Measurements from ENCODE around the gene SH2D6.

Gene SH2D6

GRCh38 chr2:85440729-85441128 lies 22.2 kb downstream of the SH2D6 start:
- DNase-seq = no peak

- DNase-seq = no peak
Measured at GRCh38 chr2:85441864-85442263, 23.4 kb downstream of the SH2D6 start.

GRCh38 chr2:85444629-85445172 lies 26.2 kb downstream of the SH2D6 start:
- DNase-seq = peak; percentile 61

- DNase-seq = peak; percentile 93
Measured at GRCh38 chr2:85445316-85446295, 27.1 kb downstream of the SH2D6 start.

GRCh38 chr2:85446296-85447221 lies 28.0 kb downstream of the SH2D6 start:
- no peak for DNase-seq

DNA sequence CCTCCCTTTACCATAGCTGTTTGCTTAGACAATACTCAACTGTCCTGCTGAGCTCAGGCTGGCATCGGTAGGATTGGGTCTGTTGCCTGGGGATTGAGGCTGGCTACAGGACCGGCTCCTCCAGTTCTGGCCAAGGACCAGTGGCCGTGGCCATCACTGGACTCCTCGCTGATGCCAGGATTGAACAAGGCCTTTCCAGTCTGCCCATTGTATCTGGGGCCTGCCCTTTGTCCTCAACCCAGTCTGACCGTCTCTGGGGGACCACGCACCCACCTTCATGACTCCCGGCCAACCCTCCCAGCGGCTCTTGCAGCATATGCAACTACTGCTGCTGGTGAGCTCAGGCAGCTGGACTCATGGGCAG lies 28.7 kb downstream of the SH2D6 start:
- DNase-seq = no peak

DNA sequence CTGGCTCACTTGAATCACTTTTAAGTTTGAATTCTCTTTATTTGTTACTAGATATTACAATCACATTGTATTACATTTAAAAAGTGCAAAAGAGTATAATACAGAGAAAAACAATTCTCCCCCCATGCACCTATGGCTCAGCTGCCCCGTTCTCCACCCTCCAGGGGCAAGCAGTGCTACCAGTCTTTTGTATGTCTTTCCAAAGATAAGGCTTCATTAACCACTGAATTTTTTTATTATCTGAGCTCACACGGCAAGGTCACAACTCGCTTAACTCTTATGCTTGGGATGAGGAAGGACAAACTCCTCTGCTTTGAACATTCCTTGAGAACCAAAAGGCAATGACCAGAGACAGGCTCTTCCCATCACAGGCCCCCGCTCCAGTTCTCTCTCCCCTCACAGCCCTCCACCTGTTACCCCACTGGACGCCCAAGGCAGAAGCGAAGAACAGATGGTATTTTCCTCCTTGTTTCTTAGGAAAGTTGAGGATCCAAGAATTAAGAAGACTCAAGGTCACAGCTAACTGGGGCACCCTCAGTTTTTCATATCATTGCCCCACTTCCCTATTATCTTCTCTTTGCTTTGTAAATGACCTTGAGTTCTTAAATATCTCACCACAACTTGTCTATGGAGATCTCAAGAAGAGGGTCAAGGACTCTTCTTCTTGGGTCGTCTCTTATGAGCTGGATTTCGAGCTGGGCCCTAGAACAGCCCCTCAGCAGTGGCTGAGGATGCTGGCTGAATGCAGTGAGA lies 30.1 kb downstream of the SH2D6 start:
- no peak for DNase-seq

DNA sequence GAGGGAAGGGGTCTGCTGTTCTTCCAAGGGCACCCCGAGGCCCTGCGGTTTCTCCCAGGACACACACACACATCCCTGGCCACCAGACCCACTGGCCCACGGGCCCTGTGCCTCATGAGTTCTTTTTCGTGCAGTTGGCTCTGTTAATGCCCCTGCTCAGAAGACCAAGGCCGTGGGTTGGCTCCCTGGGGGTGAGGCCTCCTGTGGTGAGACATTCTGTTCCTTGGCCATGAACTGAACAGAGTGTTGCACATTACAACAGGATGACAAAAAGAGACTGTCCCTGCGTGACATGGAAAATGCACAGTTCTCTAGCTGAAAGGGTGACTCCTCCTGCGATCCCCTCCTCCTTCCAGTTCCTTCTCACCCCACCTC lies 30.7 kb downstream of the SH2D6 start:
- DNase-seq = no peak

- no peak for DNase-seq
Measured at GRCh38 chr2:85452237-85452636, 33.7 kb downstream of the SH2D6 start.

- DNase-seq = no peak
Measured at GRCh38 chr2:85453571-85453970, 35.1 kb downstream of the SH2D6 start.

DNA sequence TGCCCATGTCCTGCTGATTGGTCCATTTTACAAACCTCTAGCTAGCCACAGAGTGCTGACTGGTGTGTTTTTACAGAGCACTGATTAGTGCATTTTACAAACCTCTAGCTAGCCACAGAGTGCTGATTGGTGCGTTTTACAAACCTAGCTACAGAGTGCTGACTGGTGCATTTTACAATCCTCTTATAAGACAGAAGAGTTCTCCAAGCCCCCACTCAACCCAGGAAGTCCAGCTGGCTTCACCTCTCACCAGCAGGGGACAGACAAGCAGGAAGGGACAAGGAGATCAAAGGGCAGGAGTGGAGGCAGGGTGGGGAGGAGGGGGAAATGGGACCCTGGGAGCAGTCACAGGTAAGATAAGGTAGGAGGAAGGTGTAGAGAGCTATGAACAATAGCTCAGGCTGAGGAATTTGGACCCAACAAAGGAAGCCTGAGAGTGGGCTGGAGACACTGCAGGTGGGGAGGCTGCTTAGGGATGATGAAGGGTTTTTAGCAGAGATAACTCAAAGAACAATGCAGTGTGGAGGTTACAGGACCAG lies 37.1 kb downstream of the SH2D6 start:
- DNase-seq = no peak

DNA sequence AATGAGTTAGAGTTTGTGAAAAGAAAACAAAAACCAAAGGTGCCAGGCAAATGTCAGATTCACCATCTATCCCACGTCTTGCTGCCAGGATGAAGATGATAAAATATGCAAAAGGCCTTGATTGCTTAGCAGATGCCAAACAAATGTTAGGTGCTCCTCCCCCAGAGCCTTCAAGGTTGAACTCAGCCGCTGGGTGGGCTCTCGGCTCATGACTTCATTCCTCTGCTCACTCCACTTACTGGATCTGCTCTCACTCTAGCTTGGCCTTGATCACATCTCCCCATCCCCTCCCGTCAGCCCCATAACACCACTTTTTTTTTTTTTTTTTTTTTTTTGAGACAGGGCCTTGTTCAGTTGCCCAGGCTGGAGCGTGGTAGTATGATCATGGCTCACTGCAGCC lies 38.5 kb downstream of the SH2D6 start:
- DNase-seq = no peak

DNA sequence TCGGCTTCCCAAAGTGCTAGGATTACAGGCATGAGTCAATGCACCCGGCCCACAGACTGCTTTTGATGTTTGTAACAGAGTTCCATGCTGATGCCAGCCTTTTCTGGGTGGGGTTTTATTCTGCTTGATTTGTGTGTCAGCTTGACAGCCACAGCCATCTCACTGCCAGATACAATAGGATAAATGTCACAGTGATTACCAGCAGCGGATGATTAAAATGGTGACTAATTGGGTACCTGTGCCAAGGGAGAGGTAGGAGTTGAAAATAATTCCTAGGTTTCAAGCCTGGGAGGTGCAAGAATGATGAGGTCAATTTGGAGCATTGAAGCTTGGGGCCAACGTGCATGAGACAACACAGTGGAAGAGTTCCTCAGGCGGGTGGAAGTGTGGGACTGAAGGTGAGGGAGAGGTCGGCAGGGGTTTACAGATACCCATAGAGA lies 39.4 kb downstream of the SH2D6 start:
- DNase-seq = no peak

- DNase-seq = no peak
Measured at GRCh38 chr2:85458601-85459563, 40.4 kb downstream of the SH2D6 start.

DNA sequence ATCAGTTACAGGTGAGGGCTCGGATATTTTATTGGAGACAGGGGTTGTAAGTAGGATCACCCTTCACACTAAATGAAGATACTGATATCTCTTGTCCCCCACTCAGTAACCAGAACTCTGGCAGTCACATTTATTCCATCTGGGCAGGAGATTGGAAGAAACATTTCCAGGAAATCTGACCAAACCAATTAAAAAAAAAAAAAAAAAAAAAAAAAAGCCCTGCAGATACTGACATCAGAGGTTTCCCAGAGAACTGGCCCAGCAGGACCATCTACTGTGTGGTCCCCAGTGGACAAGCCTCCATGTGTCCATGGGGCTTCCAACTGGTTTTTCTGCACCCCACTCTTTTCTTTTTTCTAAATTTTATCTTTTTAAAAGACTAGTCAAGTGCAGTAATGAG lies 41.3 kb downstream of the SH2D6 start:
- DNase-seq = no peak

DNA sequence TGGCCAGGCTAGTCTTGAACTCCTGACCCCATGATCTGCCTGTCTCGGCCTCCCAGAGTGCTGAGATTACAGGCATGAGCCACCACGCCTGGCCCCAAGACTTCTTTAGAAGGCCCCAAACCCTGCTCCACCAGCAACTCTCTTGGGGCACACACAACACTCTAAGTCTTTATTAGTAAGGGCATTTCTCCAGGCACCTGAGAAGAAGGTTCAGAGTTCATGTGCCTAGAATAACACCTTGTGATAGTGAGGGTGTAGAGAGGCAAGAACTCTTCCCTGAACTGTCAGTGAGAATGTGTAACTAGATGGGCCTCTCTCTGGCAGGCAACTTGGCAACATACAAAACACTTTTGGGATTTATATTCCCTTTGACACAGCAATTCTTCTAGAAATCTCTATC lies 43.8 kb downstream of the SH2D6 start:
- no peak for DNase-seq

DNA sequence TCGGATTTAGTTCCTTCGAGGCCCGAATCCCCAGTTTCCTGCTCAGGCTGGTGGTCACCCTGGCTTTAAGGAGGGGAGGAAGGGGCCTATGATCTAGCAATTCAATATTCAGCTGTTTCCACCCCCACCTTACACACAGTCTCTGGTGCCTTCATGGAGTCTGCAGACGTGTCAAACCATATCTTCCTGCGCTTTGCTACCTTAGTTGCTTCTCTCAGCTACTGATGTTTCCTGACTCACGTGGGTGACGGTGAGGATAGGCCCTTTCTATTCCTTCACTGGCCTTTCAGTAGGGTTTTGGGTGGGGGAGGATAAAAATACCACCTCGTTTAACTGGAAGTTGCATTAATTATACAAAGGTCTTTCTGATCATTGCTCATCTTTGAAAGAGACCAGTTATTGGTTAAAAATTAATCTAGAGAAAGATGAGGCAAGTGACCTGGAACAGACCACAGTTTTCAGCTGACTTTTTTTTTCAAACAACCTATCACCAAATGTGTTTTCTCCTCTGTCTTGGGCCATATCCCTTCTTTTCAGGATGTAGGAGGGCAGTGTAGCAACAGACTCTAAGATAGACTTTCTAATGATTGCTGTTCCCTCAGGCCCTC lies 49.7 kb downstream of the SH2D6 start:
- no peak for DNase-seq

DNA sequence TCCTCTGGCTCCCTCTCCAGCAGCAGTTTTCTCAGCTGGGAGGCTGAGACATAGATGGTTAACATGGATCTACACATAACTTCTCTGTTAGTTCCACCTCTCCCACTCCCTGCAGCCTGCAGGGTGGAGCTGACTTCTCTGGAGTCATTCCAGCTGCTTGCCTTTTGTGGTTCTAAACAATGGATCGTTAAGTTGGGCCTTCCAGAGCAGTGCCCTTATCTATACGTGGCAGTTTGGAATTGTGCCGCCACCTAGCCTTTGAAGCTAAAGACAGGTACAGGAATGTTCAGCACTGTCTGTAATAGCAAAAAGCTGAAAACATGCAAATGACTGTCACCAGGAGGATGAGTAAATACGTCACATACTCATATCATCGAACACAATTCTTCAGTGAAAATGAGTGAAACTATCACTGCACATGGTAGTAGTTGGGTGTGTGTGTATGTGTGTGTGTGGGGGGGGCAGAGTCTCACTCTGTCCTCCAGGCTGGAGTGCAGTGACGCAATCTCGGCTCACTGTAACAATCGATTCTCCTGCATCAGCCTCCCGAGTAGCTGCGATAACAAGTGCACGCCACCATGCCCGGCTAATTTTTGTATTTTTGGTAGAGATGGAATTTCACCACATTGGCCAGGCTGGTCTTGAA lies 50.3 kb downstream of the SH2D6 start:
- DNase-seq = peak; percentile 21

- DNase-seq = no peak
Measured at GRCh38 chr2:85470850-85471800, 52.6 kb downstream of the SH2D6 start.
